Fibroblast of gingiva (primary cell): ENCODE data around the gene GSK3A.
A peak's percentile ranks its signal among the peaks of the same experiment; 100 is the strongest.

Source experiments
- DNase-seq: peaks from one replicate; pipeline ENCODE4 v3.0.0-alpha.2; 2011; ENCODE audit warnings: low read depth

Gene GSK3A

GRCh38 chr19:42225718-42226292 lies 16.6 kb downstream of the GSK3A start:
- no peak for DNase-seq

- DNase-seq = no peak
Measured at GRCh38 chr19:42224940-42225717, 17.3 kb downstream of the GSK3A start.

GRCh38 chr19:42220751-42221097 lies 21.7 kb downstream of the GSK3A start:
- DNase-seq = no peak

- DNase-seq = peak; percentile 96
Measured at GRCh38 chr19:42219812-42220750, 22.3 kb downstream of the GSK3A start, which contains the start of gene ZNF526. ZNF526 (plus strand) TSS chr19:42220312; CDS start chr19:42224404, 4,092 bp downstream.

- peak; percentile 97 for DNase-seq
Measured at GRCh38 chr19:42217520-42218437, 24.6 kb downstream of the GSK3A start, which contains the start of gene DEDD2. DEDD2 (minus strand) TSS chr19:42217677; CDS start chr19:42217007, 670 bp downstream.

- peak; percentile 24 for DNase-seq
Measured at GRCh38 chr19:42216653-42217519, 25.5 kb downstream of the GSK3A start.

- no peak for DNase-seq
Measured at GRCh38 chr19:42214810-42215485, 27.5 kb downstream of the GSK3A start.

- DNase-seq = no peak
Measured at GRCh38 chr19:42212886-42213285, 29.5 kb downstream of the GSK3A start.

GRCh38 chr19:42208612-42209011 lies 33.8 kb downstream of the GSK3A start:
- no peak for DNase-seq

- no peak for DNase-seq
Measured at GRCh38 chr19:42207767-42208271, 34.6 kb downstream of the GSK3A start.

GRCh38 chr19:42206871-42207755 lies 35.3 kb downstream of the GSK3A start:
- no peak for DNase-seq

GRCh38 chr19:42204664-42205063 lies 37.7 kb downstream of the GSK3A start:
- no peak for DNase-seq

- no peak for DNase-seq
Measured at GRCh38 chr19:42203700-42204099, 38.7 kb downstream of the GSK3A start.

GRCh38 chr19:42202290-42202880 lies 40.0 kb downstream of the GSK3A start:
- no peak for DNase-seq

- no peak for DNase-seq
Measured at GRCh38 chr19:42201489-42202289, 40.7 kb downstream of the GSK3A start.

- no peak for DNase-seq
Measured at GRCh38 chr19:42200116-42200715, 42.2 kb downstream of the GSK3A start.
